ENCODE results near the gene CSTF1. TPM values are rescaled to one million over a fixed set of nuclear protein-coding genes. Genes with fewer than 3 reads are reported as not detected.

The CSTF1 gene
- total RNA-seq, 1 donor from 2014 or later: 38.6 TPM

GRCh38 chr20:56411759-56412472, 19.5 kb downstream of the CSTF1 start, which contains the start of gene CASS4:
TSS of gene CASS4 (plus strand) at chr20:56412260. CDS start at chr20:56412459, 199 bp downstream.
- Mint-ChIP-seq H3K27me3 (ENCODE audit: unreplicated experiment) (no peaks in the 10 kb centered on the region), H3K36me3 (ENCODE audit: unreplicated experiment) (peaks cover 17% of the 10 kb centered on the region), H3K27ac (ENCODE audit: unreplicated experiment) (no peak within 1 kb of the TSS), H3K9me3 (ENCODE audit: unreplicated experiment) (no peaks in the 10 kb centered on the region), H3K4me3 (ENCODE audit: unreplicated experiment) (no peak within 1 kb of the TSS), H3K4me1 (ENCODE audit: unreplicated experiment) (no peaks in the 10 kb centered on the region)
- TF ChIP-seq CTCF (IDR thresholded peaks at IDR 0.05): no peak
- DNase-seq (ENCODE audit: extremely low spot score, unreplicated experiment): no peak

GRCh38 chr20:56412473-56412790, 20.0 kb downstream of the CSTF1 start:
- no peaks in the 10 kb centered on the region for H3K4me1 Mint-ChIP-seq (ENCODE audit: unreplicated experiment)
- no peaks in the 10 kb centered on the region for H3K9me3 Mint-ChIP-seq (ENCODE audit: unreplicated experiment)

GRCh38 chr20:56412949-56413348, 20.5 kb downstream of the CSTF1 start:
- H3K27me3 Mint-ChIP-seq (ENCODE audit: unreplicated experiment): no peaks in the 10 kb centered on the region

More at GRCh38 chr20:56412473-56412790, 20.0 kb downstream of the CSTF1 start:
- no peak for DNase-seq (ENCODE audit: extremely low spot score, unreplicated experiment)
- Mint-ChIP-seq H3K4me3 (ENCODE audit: unreplicated experiment) (no peak overlapping the region), H3K27ac (ENCODE audit: unreplicated experiment) (no peak overlapping the region), H3K36me3 (ENCODE audit: unreplicated experiment) (peaks cover 16% of the 10 kb centered on the region), H3K27me3 (ENCODE audit: unreplicated experiment) (no peaks in the 10 kb centered on the region)
- TF ChIP-seq CTCF (IDR thresholded peaks at IDR 0.05): no peak

GRCh38 chr20:56414842-56415765, 22.7 kb downstream of the CSTF1 start:
- H3K9me3 Mint-ChIP-seq (ENCODE audit: unreplicated experiment): no peaks in the 10 kb centered on the region
- no peak for TF ChIP-seq CTCF (IDR thresholded peaks at IDR 0.05)
- H3K27ac Mint-ChIP-seq (ENCODE audit: unreplicated experiment): no peak overlapping the region
- H3K27me3 Mint-ChIP-seq (ENCODE audit: unreplicated experiment): no peaks in the 10 kb centered on the region
- H3K4me3 Mint-ChIP-seq (ENCODE audit: unreplicated experiment): no peak overlapping the region
- H3K36me3 Mint-ChIP-seq (ENCODE audit: unreplicated experiment): peaks cover 13% of the 10 kb centered on the region
- no peak for DNase-seq (ENCODE audit: extremely low spot score, unreplicated experiment)
- H3K4me1 Mint-ChIP-seq (ENCODE audit: unreplicated experiment): peaks cover 7% of the 10 kb centered on the region

More at GRCh38 chr20:56412949-56413348, 20.5 kb downstream of the CSTF1 start:
- Mint-ChIP-seq H3K27ac (ENCODE audit: unreplicated experiment) (no peak overlapping the region), H3K36me3 (ENCODE audit: unreplicated experiment) (peaks cover 14% of the 10 kb centered on the region), H3K4me1 (ENCODE audit: unreplicated experiment) (no peaks in the 10 kb centered on the region), H3K4me3 (ENCODE audit: unreplicated experiment) (no peak overlapping the region), H3K9me3 (ENCODE audit: unreplicated experiment) (no peaks in the 10 kb centered on the region)
- no peak for TF ChIP-seq CTCF (IDR thresholded peaks at IDR 0.05)
- no peak for DNase-seq (ENCODE audit: extremely low spot score, unreplicated experiment)

- H3K27me3 Mint-ChIP-seq (ENCODE audit: unreplicated experiment): no peaks in the 10 kb centered on the region
- H3K36me3 Mint-ChIP-seq (ENCODE audit: unreplicated experiment): peaks cover 6% of the 10 kb centered on the region
- H3K4me3 Mint-ChIP-seq (ENCODE audit: unreplicated experiment): no peak overlapping the region
- no peaks in the 10 kb centered on the region for H3K9me3 Mint-ChIP-seq (ENCODE audit: unreplicated experiment)
- no peak for DNase-seq (ENCODE audit: extremely low spot score, unreplicated experiment)
- no peak overlapping the region for H3K27ac Mint-ChIP-seq (ENCODE audit: unreplicated experiment)
- peaks cover 13% of the 10 kb centered on the region for H3K4me1 Mint-ChIP-seq (ENCODE audit: unreplicated experiment)
- TF ChIP-seq CTCF (IDR thresholded peaks at IDR 0.05): no peak
Observed at GRCh38 chr20:56417402-56417801, 25.0 kb downstream of the CSTF1 start.
